Vagina (tissue), 2 donors: ENCODE measurements around the gene MCCD1.

Source experiments
- CTCF ChIP-seq, 3 experiments: fragments of 450-650 bp in 2 of 3; fragments of 200-600 bp in 1 of 3; sonication (generic) in 1 of 3; IDR thresholded peaks; one replicate each; pipeline ENCODE4 v1.5.1; 2017 to 2019; ENCODE audit warnings: antibody characterized with exemption in 3 of 3, mild to moderate bottlenecking in 2 of 3, moderate library complexity in 2 of 3
- POLR2A ChIP-seq, 2 donors: fragments of 450-650 bp; IDR thresholded peaks; one replicate each; pipeline ENCODE4 v1.6.1; 2017; ENCODE audit warnings: antibody characterized with exemption in 2 of 2, mild to moderate bottlenecking in 2 of 2, moderate library complexity in 2 of 2

- no peak for TF ChIP-seq CTCF (IDR thresholded peaks at IDR 0.05)
- no peak for TF ChIP-seq POLR2A (IDR thresholded peaks at IDR 0.05)
Observed at GRCh38 chr6:31578184-31579118, 49.7 kb downstream of the MCCD1 start.
